GM23248 (cell line): ENCODE data around the gene THADA. TPM values are rescaled to one million over a fixed set of nuclear protein-coding genes. Genes with fewer than 3 reads are reported as not detected.

Source experiments
- DNase-seq: peaks from one replicate; pipeline ENCODE4 v3.0.0-alpha.2; 2015
- H2AFZ ChIP-seq: fragments of 200-600 bp; sonication (generic); 2 replicates; pipeline ENCODE4 v1.6.1; 2016; ENCODE audit warnings: antibody characterized with exemption
- H3F3A ChIP-seq: fragments of 200-600 bp; sonication (generic); 2 replicates; pipeline ENCODE4 v1.6.1; 2016; ENCODE audit warnings: mild to moderate bottlenecking, antibody characterized with exemption, mixed run types; ENCODE audit not compliant: insufficient read depth
- H3K27ac ChIP-seq: fragments of 200-600 bp; sonication (generic); 2 replicates; pipeline ENCODE4 v1.5.1; 2016; ENCODE audit warnings: mild to moderate bottlenecking
- H3K27me3 ChIP-seq: fragments of 200-600 bp; sonication (generic); replicated peaks from 2 replicates; pipeline ENCODE4 v1.6.1; 2016; ENCODE audit warnings: mild to moderate bottlenecking; ENCODE audit not compliant: insufficient read depth
- H3K36me3 ChIP-seq: fragments of 200-600 bp; sonication (generic); 2 replicates; pipeline ENCODE4 v1.6.1; 2016; ENCODE audit warnings: low read depth, mild to moderate bottlenecking
- H3K4me1 ChIP-seq: fragments of 200-600 bp; sonication (generic); 2 replicates; pipeline ENCODE4 v1.6.1; 2016; ENCODE audit warnings: mild to moderate bottlenecking; ENCODE audit not compliant: insufficient read depth
- H3K4me2 ChIP-seq: fragments of 200-600 bp; sonication (generic); one replicate; pipeline ENCODE4 v1.6.1; 2016; ENCODE audit warnings: mild to moderate bottlenecking; ENCODE audit not compliant: unreplicated experiment
- H3K4me3 ChIP-seq: fragments of 200-600 bp; sonication (generic); 2 replicates; pipeline ENCODE4 v1.5.1; 2016; ENCODE audit warnings: mild to moderate bottlenecking
- H3K79me2 ChIP-seq: fragments of 200-600 bp; sonication (generic); 2 replicates; pipeline ENCODE4 v1.6.1; 2016; ENCODE audit warnings: mild to moderate bottlenecking; ENCODE audit not compliant: insufficient read depth
- H3K9ac ChIP-seq: fragments of 200-600 bp; sonication (generic); 2 replicates; pipeline ENCODE4 v1.6.1; 2016; ENCODE audit warnings: mild to moderate bottlenecking
- H3K9me2 ChIP-seq: fragments of 200-600 bp; sonication (generic); 2 replicates; pipeline ENCODE4 v1.6.1; 2016; ENCODE audit warnings: mixed run types, mild to moderate bottlenecking, moderate library complexity; ENCODE audit not compliant: insufficient read depth
- H3K9me3 ChIP-seq: fragments of 200-600 bp; sonication (generic); one replicate; pipeline ENCODE4 v1.6.1; 2017; ENCODE audit warnings: low read depth
- H4K20me1 ChIP-seq: fragments of 200-600 bp; sonication (generic); 2 replicates; pipeline ENCODE4 v1.6.0; 2016; ENCODE audit not compliant: insufficient read depth
- EZH2 ChIP-seq: fragments of 200-600 bp; sonication (generic); IDR thresholded peaks from 2 replicates; pipeline ENCODE4 v1.6.1; 2018; ENCODE audit warnings: antibody characterized with exemption, mild to moderate bottlenecking; ENCODE audit not compliant: insufficient read depth, poor library complexity, severe bottlenecking
- EZH2phosphoT487 ChIP-seq: fragments of 200-600 bp; sonication (generic); IDR thresholded peaks from 2 replicates; pipeline ENCODE4 v1.6.1; 2018; ENCODE audit warnings: antibody characterized with exemption, moderate library complexity, mild to moderate bottlenecking, low read depth; ENCODE audit not compliant: insufficient read depth
- WGBS, 2 experiments: methylation state at CpG; one replicate each; pipeline ENCODE4 v1.1.6; 2015 to 2017; ENCODE audit warnings: low lambda C conversion rate in 2 of 2, low coverage in 1 of 2; ENCODE audit errors: missing lambda C conversion rate in 2 of 2; 5-methylcytosine and 5-hydroxymethylcytosine counted together
- in situ Hi-C: fragments of 300-500 bp; cut with MboI; formaldehyde crosslinking; loops from 2 replicates; pipeline ENCODE4 v1.15.0; 2020
- polyA plus RNA-seq: library from polyadenylated mRNA; unstranded; fragments of >200 nt; fragmentation: Nextera tagmentation; extraction: Ambion mirVana; gene quantifications from 2 replicates; pipeline ENCODE4 v1.2.1, GENCODE V29; 2016
- total RNA-seq: library from RNA; depleted of rRNA; stranded (reverse); fragments of >200 nt; shearing (Covaris generic); gene quantifications from 2 replicates; pipeline ENCODE4 v1.2.3, GENCODE V29; 2014

Gene THADA
- total and polyA plus RNA-seq, 2 experiments from 2014 or later: 14.1 to 15.8 TPM

- DNase-seq: no peak
- no peak overlapping the region for H3K4me2 ChIP-seq
- no peak overlapping the region for H2AFZ ChIP-seq
- no peak overlapping the region for H3K9ac ChIP-seq
- H3K27ac ChIP-seq: no peak overlapping the region
- 0 out of 2 replicates have a peak, but pooled peaks cover 9% of the 10 kb centered on the region for H3F3A ChIP-seq
- no peaks in the 10 kb centered on the region for H3K36me3 ChIP-seq
- 95 to 96% methylated on average over 13 to 16 of the region's 16 CpGs for WGBS, 2 experiments
- H3K4me1 ChIP-seq: peaks cover 5% of the 10 kb centered on the region
- H3K27me3 ChIP-seq: no peaks in the 10 kb centered on the region
- H3K4me3 ChIP-seq: no peak overlapping the region
- no peaks in the 10 kb centered on the region for H3K79me2 ChIP-seq
- H4K20me1 ChIP-seq: no peaks in the 10 kb centered on the region
- TF ChIP-seq EZH2 (no peak), EZH2phosphoT487 (no peak)
- no peaks in the 10 kb centered on the region for H3K9me3 ChIP-seq
- no peaks in the 10 kb centered on the region for H3K9me2 ChIP-seq
- in situ Hi-C loops: no loop called here
These were observed 407.1 kb downstream of the THADA start for GRCh38 chr2:43188561-43189386.

GRCh38 chr2:43186679-43187374, 409.0 kb downstream of the THADA start:
- in situ Hi-C loops: no loop called here
- H3K36me3 ChIP-seq: no peaks in the 10 kb centered on the region
- H3K9me3 ChIP-seq: no peaks in the 10 kb centered on the region
- H2AFZ ChIP-seq: no peak overlapping the region
- no peak for DNase-seq
- no peak overlapping the region for H3K4me3 ChIP-seq
- peaks cover 5% of the 10 kb centered on the region for H3K4me1 ChIP-seq
- no peak overlapping the region for H3K27ac ChIP-seq
- no peak overlapping the region for H3K9ac ChIP-seq
- 0 out of 2 replicates have a peak, but pooled peaks cover 9% of the 10 kb centered on the region for H3F3A ChIP-seq
- no peaks in the 10 kb centered on the region for H3K27me3 ChIP-seq
- H3K9me2 ChIP-seq: no peaks in the 10 kb centered on the region
- TF ChIP-seq EZH2 (no peak), EZH2phosphoT487 (no peak)
- H3K4me2 ChIP-seq: no peak overlapping the region
- no peaks in the 10 kb centered on the region for H4K20me1 ChIP-seq
- H3K79me2 ChIP-seq: no peaks in the 10 kb centered on the region
- WGBS, 2 experiments: 76 to 82% methylated on average over 10 to 12 of the region's 12 CpGs

GRCh38 chr2:43186321-43186678, 409.5 kb downstream of the THADA start:
- Histone ChIP-seq H3K27ac (no peak overlapping the region), H3K9ac (no peak overlapping the region), H3K4me3 (no peak overlapping the region), H3K4me2 (no peak overlapping the region), H3K79me2 (no peaks in the 10 kb centered on the region), H3K36me3 (no peaks in the 10 kb centered on the region), H3K4me1 (peaks cover 5% of the 10 kb centered on the region), H3K9me2 (no peaks in the 10 kb centered on the region), H2AFZ (no peak overlapping the region), H3F3A (0 out of 2 replicates have a peak, but pooled peaks cover 9% of the 10 kb centered on the region), H4K20me1 (no peaks in the 10 kb centered on the region), H3K27me3 (no peaks in the 10 kb centered on the region), H3K9me3 (no peaks in the 10 kb centered on the region)
- 97 to 99% methylated on average over 6 of the region's 6 CpGs for WGBS, 2 experiments
- DNase-seq: no peak
- TF ChIP-seq EZH2phosphoT487 (no peak), EZH2 (no peak)
- in situ Hi-C loops: no loop called here

GRCh38 chr2:43185146-43185545, 410.7 kb downstream of the THADA start:
- H3K9me3 ChIP-seq: no peaks in the 10 kb centered on the region
- WGBS, 2 experiments: 86 to 88% methylated on average over 4 of the region's 4 CpGs
- no peak for DNase-seq
- H3K27me3 ChIP-seq: no peaks in the 10 kb centered on the region
- peaks cover 5% of the 10 kb centered on the region for H3K4me1 ChIP-seq
- H2AFZ ChIP-seq: no peak overlapping the region
- no peaks in the 10 kb centered on the region for H3K9me2 ChIP-seq
- in situ Hi-C loops: no loop called here
- no peak overlapping the region for H3K4me3 ChIP-seq
- no peaks in the 10 kb centered on the region for H4K20me1 ChIP-seq
- 0 out of 2 replicates have a peak, but pooled peaks cover 9% of the 10 kb centered on the region for H3F3A ChIP-seq
- H3K4me2 ChIP-seq: no peak overlapping the region
- H3K27ac ChIP-seq: no peak overlapping the region
- TF ChIP-seq EZH2phosphoT487 (no peak), EZH2 (no peak)
- H3K36me3 ChIP-seq: no peaks in the 10 kb centered on the region
- no peak overlapping the region for H3K9ac ChIP-seq
- H3K79me2 ChIP-seq: no peaks in the 10 kb centered on the region
